AG09319 (cell line): ENCODE data around the gene ACTG1.
"Not testable (repeated sequence)": the region's sequence is repeated elsewhere in the genome, so short reads cannot be mapped to it uniquely, and the experiment has no call there.

Experiments used
- DNase-seq: peaks from one replicate; pipeline ENCODE4 v3.0.0-alpha.2; 2010; ENCODE audit warnings: low read depth; ENCODE audit errors: extremely low read depth
- TF ChIP-seq, protein P1 (sequence below): IDR thresholded peaks from 2 replicates; pipeline ENCODE4 v1.5.1; 2011; ENCODE audit warnings: low read depth, mild to moderate bottlenecking, inconsistent platforms, low read length, moderate library complexity

The ACTG1 gene

GRCh38 chr17:81535007-81535328 is 22.4 kb upstream of the ACTG1 start:
- DNase-seq: no peak
- TF ChIP-seq, protein P1, sequence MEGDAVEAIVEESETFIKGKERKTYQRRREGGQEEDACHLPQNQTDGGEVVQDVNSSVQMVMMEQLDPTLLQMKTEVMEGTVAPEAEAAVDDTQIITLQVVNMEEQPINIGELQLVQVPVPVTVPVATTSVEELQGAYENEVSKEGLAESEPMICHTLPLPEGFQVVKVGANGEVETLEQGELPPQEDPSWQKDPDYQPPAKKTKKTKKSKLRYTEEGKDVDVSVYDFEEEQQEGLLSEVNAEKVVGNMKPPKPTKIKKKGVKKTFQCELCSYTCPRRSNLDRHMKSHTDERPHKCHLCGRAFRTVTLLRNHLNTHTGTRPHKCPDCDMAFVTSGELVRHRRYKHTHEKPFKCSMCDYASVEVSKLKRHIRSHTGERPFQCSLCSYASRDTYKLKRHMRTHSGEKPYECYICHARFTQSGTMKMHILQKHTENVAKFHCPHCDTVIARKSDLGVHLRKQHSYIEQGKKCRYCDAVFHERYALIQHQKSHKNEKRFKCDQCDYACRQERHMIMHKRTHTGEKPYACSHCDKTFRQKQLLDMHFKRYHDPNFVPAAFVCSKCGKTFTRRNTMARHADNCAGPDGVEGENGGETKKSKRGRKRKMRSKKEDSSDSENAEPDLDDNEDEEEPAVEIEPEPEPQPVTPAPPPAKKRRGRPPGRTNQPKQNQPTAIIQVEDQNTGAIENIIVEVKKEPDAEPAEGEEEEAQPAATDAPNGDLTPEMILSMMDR: no peak

DNA sequence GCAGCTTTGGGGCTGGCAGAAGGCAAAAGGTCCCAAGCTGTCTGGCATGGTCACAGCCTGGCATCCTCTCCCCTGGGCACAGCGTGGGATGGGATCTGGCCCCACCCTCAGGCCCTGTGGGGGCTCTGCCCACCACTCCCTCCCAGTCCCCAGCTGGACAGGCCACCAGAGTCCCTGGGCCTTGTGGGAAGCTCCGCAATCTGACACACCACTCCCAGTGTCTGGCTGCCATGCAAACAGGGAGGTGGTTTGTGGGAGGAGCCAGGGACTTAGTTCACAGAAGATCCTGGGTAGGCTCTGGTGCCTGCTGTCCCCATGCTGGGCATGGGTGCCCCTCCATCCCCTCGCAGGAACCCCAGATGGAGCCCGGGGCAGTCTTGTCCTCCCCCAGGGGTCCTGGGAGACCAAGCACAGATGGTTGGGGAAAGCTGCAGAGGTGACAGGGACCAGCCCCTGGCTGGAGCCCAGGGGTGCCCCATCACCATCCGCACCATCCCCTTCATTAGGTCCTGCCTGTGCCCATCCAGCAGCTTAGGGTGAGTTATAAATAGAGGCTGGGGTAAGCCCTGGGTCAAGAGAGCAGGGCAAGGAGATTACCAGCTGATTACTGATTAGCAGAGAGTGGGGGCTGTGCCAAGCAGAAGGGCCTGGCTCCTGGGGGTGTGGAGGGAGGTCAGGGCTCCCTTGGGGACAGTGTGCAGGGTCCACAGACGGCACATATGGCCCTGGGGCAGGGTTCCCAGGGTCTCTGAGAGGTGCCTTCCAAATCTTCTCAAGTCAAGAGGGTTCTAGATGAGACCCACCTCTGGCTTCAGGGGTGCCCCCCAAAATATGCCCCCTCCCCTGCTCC is 21.8 kb upstream of the ACTG1 start:
- no peak for DNase-seq
- TF ChIP-seq, protein P1: no peak

GRCh38 chr17:81533339-81534141 is 20.9 kb upstream of the ACTG1 start:
- TF ChIP-seq, protein P1: no peak

DNA sequence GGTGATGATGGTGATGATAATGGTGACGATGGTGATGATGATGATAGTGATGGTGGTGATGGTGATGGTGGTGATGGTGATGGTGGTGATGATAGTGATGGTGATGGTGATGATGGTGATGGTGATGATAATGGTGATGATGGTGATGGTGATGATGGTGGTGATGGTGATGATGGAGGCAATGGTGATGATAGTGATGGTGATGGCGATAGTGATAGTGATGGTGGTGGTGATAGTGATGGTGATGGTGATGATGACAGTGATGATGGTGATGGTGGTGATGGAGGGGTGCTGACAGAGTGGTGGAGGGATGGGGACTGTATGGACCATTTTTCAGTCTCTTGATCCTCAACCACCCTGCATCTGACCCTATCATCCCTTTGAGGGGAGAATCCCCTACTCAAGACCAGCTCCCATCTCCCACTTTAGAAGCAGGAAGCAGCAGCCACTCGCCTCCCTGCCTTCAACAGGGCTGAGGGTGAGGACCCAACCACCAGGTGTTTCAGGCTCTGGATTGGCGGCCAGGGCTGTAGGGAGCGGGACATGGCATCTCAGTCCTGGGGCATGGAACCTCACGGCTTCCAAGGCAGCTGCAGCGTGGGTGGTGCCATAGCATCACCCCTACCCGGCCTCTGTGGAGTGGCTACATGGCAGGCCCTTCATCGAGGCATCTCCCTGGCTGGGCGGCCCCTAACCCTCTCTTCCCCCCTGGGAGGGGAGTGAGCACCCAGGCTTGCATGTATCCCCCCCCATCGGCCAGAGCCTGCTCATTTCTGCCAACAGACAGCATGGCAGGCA is 20.1 kb upstream of the ACTG1 start:
- TF ChIP-seq, protein P1: no peak

More at GRCh38 chr17:81533339-81534141, 20.9 kb upstream of the ACTG1 start:
- no peak for DNase-seq

GRCh38 chr17:81531998-81532404 is 19.4 kb upstream of the ACTG1 start:
- not testable (repeated sequence) for DNase-seq

More for the DNA sequence above, 20.1 kb upstream of the ACTG1 start:
- no peak for DNase-seq

- not testable (repeated sequence) for DNase-seq
Observed at GRCh38 chr17:81531013-81531412, 18.4 kb upstream of the ACTG1 start.

- DNase-seq: no peak
- TF ChIP-seq, protein P1: no peak
Observed at GRCh38 chr17:81529437-81529803, 16.8 kb upstream of the ACTG1 start.
